GM21737 (cell line): ENCODE results near the gene PTPRB.

Source experiments
- ATAC-seq: cut with Tn5 transposase; IDR thresholded peaks from one replicate; pipeline ENCODE4 v1.9.1; 2021; ENCODE audit warnings: mild to moderate bottlenecking, moderate library complexity; ENCODE audit not compliant: unreplicated experiment

Gene PTPRB

GRCh38 chr12:70603044-70603443, 34.2 kb downstream of the PTPRB start:
- ATAC-seq = no peak

- ATAC-seq = no peak
Measured at GRCh38 chr12:70598467-70599193, 38.6 kb downstream of the PTPRB start.

- ATAC-seq = no peak
Measured at GRCh38 chr12:70592664-70593063, 44.6 kb downstream of the PTPRB start.

DNA sequence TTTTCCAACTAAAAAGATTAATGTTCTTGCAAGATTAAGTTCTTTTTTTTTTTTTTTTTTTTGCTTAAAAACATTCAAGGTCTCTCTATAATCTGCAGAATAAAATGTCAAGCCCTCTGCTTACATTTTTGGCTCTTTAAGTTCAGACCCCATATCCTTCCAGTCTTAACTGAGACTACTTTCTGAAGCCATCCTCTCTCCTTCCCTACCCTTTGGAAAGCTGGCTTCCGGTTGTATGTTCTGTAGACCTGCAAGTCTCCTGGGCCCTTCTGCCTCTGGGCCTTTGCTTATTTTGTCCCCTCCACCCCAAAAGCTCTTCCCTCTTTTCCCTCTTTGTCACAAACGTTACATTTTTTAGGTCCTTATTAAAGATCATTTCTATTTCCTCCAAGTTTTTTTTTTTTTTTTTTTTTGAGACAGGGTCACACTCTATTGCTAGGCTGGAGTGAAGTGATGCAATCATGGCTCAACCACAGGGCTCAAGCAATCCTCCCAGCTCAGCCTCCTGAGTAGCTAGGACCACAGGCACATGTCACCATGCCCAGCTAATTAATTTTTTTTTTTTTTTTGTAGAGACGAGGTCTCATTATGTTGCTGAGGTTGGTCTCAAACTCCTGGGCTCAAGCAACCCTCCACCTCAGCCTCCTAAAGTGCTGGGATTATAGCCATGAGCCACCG, 46.5 kb downstream of the PTPRB start:
- ATAC-seq = no peak

DNA sequence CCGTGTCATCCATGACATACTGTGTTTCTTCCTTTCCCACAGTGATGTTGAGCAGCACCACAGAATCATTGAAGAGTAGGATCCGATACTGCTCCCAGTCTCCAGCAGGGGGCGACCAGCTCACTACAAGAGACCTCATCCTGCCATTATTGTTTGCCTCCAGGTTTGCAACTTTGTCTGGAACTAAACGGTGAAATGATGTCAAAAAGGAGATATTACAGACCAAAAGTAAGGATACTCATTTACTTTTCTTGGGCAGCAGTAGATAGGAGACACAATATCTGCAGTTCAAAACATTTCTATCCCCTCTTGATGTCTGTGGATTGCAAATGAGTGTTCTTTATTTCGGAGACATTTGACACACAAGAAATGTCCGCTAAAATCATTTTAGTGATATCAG, 47.2 kb downstream of the PTPRB start:
- no peak for ATAC-seq

GRCh38 chr12:70584332-70584731, 52.9 kb downstream of the PTPRB start:
- no peak for ATAC-seq

DNA sequence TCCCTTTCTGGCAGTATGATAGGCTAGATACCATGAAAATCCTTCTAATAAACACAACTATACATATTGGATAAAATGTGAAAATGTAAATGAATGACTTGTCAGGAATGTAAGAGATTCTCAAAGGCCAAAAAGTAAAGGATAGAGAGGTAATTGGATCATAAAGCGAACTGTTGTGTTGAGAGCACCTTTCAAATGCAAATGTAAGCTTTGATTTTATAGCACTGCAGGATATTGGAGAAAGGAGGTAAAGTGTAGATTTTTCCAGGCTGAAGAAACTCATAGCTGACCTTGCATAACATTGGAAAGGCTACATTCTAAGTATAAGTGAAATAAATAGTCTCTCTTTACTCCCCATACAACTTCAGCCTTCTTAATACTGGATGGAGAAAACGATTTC, 54.0 kb downstream of the PTPRB start:
- ATAC-seq = no peak

- no peak for ATAC-seq
Measured at GRCh38 chr12:70581208-70581607, 56.0 kb downstream of the PTPRB start.

GRCh38 chr12:70577283-70577634, 60.0 kb downstream of the PTPRB start:
- ATAC-seq = no peak

DNA sequence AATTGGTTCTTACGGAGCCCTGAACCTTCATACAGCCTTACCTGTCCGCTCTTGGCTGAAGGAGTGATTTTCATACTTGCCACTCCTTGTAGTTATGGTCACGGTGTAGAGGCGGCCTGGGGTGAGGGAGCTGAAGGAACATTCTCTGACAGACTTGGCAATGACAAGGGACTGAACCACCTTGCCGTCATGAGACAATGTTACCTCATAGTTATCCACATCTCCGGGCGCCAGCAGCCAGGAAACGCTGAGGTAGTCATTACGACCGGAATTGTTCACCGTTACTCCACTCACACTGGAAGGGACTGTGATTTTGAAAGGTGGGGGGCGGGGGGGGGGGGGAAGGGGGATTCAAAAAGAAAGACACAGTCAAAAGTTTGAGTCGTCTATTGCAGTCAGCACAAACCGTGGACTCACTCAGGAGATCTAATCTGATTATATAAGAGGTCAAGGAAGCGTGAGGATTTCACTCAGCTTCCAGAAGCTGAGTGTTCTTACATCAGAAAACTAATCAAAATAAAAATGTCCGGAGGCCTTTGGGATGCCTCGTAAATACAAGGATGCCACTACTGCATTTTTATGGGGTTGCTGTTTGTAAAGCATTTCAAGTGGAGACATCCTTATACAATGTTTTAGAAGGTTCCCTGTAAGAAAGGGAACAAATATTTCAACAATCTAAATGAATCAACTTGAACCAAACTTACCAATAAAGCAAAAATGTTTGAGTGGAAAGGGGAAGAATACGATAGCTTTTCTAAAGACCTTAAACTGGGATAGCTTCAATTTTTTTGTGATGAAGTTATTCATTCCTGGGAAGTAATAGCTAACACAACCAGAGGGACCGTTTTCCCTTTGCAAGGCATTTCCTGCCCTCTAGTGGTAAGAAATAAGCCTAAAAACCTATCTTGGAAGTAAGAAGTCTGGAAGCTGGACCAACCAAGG, 60.6 kb downstream of the PTPRB start:
- ATAC-seq = no peak

DNA sequence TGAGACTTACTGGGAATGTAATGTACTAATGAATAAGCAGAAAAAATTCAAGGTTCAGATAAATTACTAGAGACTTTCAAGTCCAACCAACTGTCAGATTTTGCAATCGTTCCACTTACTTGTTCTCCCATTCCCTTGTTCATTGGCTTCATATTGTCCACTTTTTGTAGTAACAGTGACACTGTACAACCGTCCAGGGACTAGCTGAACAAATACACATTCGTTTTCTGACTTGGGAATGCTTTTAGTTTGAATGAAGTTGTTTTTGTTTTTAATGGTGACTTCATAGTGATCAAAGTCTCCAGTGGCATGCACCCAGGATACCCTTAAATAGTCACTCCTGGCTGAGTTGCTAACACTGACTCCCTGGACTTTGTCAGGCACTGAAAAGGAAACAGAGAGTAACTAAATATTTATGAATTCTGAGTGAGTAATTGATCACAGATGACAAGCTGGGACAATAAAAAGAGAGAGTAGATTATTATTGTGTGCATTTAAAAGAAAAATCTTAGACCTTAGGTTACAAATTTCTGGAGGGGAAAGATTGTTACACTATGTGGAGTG, 65.4 kb downstream of the PTPRB start:
- ATAC-seq = no peak

DNA sequence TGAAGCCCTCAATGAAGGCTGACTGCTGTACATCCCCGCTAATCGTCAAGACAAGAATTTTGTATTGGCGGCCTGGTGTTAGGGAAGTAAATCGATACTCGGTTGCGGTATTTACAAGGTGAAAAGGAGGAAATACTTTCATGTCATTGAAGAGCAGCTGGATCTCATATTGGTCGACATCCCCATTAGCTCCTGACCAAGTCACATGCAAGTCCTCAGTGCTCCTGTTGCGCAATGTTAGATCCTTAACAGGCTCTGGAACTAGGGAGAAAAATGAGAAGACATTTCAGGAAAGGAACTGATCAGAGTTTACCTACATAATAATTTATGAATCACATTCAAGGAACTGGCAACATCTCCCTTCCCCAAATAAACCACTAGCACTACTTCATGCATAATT, 66.2 kb downstream of the PTPRB start:
- ATAC-seq = no peak

- no peak for ATAC-seq
Measured at GRCh38 chr12:70561550-70561949, 75.7 kb downstream of the PTPRB start.

GRCh38 chr12:70560671-70561070, 76.6 kb downstream of the PTPRB start:
- no peak for ATAC-seq

DNA sequence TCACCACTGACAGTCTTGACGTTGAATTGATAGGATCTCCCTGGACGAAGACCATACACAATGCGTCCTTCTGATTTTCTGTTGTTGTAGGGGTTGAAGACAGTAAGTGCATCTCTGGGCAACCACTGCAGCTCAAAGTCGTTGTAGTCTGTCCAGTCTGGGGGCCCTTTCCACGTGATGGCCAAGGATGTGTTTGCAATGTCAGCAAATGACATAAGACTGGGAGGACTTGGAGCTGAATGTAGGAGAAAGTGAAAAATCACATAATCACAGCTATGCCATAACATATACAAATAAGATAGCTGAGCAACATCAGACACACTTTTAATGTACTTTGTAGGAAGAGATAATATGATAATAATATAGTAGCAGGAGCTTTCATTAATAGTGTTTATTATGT, 77.8 kb downstream of the PTPRB start:
- ATAC-seq = no peak

DNA sequence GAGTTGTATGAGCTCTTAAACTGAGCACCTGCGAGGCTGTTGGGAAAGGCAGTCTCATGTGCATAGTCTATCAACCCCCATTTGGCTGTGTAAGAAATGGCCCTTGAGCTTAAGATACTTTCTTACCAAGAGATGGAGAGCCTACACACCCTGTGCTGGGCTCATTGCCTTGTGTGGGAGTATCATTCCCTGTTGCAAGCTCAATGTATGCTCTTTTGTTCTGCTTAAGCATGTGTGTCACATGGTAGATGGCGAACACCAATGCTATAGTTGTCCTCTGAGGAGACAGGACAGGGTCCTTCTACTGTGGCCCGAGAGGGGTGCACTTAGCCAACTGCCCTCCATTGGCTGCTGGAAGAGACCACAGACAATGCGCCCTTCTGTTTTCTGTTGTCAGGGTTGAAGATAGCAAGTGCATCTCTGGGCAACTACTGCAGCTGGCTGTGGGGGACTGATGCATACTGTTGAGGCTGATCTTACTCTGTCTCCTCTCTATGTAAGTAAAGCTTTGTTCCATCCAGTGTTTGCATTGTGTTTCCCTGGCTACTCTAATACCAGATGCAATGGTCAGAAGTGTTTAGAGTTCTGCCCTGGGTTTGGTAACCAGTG, 79.5 kb downstream of the PTPRB start:
- no peak for ATAC-seq

DNA sequence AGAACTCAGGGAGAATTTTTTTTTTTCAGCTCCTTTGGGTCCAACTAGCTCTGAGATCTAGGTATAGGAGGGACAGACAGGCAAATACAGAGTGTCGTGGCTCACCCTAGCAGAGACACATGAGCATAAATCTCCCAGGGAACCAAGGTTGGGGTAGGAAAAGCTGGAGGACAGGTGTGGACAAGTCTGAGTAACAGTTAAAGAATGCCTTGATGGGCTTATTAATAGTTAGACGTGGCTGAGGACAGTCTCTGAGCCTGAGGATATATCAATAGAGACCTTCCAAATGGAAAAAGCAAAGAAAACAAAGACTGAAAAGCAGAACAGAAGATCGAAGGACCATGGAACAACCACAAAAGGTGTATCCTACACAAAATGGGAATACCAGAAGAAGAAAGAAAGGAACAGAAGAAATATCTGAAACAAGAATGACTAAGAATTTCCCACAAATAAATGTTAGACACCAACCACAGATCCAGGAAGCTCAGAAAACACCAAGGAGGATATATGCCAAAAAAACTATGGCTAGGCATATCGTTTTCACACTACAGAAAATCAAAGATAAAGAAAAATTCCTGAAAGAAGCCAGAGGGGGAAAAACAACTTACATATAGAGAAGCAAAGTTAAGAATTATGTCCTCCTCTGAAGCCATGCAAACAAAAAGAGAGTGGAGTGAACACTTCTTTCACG, 80.9 kb downstream of the PTPRB start:
- ATAC-seq = no peak

DNA sequence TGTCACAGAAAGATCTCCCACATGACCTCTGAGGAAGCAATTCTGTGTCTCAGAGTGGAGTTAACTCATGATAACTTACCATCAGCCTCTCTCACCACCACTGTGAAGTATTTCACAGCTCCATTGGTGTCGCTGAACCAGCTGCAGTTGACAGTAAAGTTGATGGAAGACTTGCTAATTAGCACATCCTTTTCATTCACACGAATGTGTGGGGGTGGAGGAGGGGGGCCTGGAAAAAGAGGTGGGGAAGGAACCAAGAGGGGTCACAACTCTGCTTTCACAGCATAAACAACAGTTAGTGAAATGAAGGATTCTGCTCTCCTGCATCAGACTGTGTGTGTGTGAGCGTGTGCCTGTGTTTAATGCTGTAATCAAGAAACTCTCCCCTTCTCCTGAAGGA, 82.1 kb downstream of the PTPRB start:
- ATAC-seq = no peak

DNA sequence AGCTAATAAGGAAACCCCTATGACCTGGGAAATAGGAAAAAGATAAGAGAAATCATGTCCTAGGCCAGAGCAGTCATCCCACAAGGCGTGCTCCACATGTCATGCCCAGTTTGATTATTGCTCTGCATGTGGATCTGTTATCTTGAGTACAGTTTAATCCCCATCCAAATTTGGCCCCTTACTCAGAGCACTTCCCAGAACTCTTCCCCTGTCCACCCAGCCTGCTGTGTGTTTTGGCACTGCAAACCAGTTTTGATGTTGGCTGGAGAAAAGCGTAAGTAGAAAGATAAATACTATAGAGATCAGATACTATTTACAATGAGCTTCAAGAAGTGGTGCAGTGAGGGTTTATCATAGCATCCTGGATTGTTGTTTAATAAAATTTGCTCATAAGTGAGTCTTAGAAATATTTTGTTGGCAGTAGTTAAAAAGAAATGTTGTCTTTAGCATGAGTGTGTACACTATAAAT, 83.8 kb downstream of the PTPRB start:
- ATAC-seq = no peak

DNA sequence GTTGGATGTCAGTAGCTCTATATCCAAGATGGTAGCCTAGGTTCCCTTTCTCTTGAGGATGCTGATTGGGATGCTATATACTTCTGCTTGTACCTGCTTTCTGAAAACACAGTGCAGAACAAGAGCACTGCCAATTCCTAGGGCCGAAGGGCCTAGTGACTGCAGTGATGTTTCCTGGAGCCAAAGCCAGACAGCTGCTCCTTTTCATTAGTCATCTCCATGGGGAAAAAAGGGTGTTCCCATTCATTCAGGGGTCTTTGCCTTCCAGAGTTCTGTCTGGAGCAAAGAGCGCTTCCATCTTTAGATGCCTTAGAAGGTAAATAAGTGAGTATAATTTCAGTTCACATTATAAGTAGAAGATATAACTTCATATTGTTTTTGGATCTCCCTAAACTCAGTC, 85.5 kb downstream of the PTPRB start:
- ATAC-seq = no peak
